Renal pelvis (tissue), 4 donors: Measurements from ENCODE around the gene CLEC18B. TPM values are rescaled to one million over a fixed set of nuclear protein-coding genes. Genes with fewer than 3 reads are reported as not detected.
"Not testable (repeated sequence)": the region's sequence is repeated elsewhere in the genome, so short reads cannot be mapped to it uniquely, and the experiment has no call there.

ENCODE experiments used
- DNase-seq: peaks from one replicate; pipeline ENCODE4 v3.0.0-alpha.2; 2013
- polyA plus RNA-seq, 3 donors: library from polyadenylated mRNA; unstranded; fragments of 120-200 nt; gene quantifications; one replicate each; pipeline ENCODE4 v1.2.1, GENCODE V29; 2013; ENCODE audit not compliant: insufficient read length in 3 of 3

CLEC18B gene
- polyA plus RNA-seq, 3 donors, result 154 to 228 (median 188) TPM

DNA sequence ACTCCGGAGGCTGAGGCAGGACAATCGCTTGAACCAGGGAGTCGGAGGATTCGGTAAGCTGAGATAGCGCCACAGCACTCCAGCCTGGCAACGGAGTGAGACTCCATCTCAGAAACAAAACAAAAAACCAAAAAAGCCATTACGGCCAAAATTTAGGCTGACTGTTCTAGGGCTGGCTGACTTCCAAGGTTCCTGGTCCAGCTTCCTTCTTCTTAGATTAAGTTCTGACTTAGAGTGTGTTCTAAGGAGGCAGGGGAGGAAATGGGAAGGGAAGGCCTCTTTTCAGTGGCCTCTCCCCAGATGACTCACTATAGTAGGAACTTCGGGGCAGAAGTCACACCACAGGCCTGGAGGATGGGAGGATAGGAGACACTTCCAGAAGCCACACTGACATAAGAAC lies 27.7 kb upstream of the CLEC18B start:
- no peak for DNase-seq

DNA sequence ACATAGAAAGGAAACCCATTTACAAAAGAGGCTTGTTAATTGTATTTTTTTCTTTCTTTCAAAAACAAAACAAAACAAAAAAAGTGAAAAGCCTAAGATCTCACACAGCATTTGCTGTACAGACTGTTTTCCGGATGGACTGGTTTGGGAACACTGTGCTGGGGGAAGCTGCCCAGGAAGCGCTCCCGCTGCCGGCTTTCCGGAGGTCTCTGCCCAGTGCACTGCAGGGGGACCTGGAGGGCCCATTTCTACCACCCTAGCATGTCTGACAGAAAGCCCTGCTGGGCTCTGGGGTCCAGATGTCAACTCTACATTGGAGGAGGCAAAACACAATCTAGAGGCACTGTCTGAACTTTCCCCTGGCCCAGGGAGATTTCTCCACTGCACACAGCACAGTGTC lies 26.3 kb upstream of the CLEC18B start:
- DNase-seq, result no peak

GRCh38 chr16:74446866-74447265 lies 25.6 kb upstream of the CLEC18B start:
- no peak for DNase-seq

- not testable (repeated sequence) for DNase-seq
Measured at GRCh38 chr16:74443624-74444346, 22.5 kb upstream of the CLEC18B start.

DNA sequence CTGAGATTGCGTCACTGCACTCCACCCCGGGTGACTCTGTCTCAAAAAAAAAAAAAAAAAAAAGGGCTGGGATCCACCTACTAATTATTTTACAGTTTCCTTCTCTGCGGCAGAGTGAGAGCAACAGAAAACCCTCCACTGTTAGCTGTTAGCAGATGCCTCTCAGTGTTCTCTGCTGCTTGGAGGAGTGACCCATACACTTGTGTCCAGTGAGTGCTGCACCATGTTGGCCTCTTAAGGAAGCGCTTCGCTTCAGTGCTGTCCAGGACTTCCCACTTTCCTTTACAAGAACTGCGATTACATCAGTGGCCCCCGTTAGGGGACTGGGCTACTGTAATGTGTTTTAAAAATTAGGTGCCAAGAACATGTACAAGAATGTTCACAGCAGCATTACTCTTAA lies 18.4 kb upstream of the CLEC18B start:
- DNase-seq, result no peak

GRCh38 chr16:74438492-74438979 lies 17.3 kb upstream of the CLEC18B start:
- no peak for DNase-seq

DNA sequence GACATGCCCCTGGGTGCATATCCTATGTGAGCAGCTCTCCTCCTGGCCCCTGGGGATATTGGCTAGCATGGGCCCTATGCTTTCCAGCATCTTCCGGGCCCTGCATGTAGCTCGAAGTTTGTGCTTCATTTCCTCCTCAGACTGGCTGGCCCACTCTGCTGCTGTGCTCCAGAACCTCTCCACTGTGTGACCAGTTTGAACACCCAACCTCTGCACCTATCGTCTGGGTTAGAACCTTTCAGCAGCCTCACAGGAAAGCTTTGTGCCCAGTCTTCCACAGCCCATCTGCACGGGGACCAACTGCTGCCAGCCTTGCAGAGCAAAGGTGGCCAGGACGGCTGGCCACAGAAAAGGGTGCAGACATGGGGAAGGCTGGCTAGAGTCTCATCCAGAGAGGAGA lies 10.2 kb upstream of the CLEC18B start:
- DNase-seq, result no peak

GRCh38 chr16:74430036-74430712 lies 8.9 kb upstream of the CLEC18B start:
- DNase-seq, result not testable (repeated sequence)

DNA sequence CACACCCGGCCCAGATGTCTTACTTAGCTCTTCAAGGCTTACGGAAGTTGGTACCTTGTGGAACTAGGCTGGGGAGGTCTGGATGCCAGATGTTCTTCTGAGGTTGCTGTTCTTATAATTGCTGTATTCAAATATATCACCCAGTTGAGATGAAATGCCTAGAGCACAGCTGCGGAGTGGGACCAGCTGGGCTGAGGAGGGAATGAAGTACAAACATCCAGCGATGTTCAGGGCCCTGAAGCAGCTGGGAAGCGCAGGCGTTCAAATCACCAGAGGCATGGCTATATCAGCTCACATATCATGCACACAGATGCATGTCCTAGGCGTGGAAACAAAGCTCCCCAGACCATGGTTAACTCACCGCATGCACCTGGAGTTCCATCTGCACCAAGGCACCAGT lies 7.2 kb upstream of the CLEC18B start:
- not testable (repeated sequence) for DNase-seq

- DNase-seq, result not testable (repeated sequence)
Measured at GRCh38 chr16:74425751-74426150, 4.5 kb upstream of the CLEC18B start.

- DNase-seq, result not testable (repeated sequence)
Measured at GRCh38 chr16:74423721-74424120, 2.4 kb upstream of the CLEC18B start.

DNA sequence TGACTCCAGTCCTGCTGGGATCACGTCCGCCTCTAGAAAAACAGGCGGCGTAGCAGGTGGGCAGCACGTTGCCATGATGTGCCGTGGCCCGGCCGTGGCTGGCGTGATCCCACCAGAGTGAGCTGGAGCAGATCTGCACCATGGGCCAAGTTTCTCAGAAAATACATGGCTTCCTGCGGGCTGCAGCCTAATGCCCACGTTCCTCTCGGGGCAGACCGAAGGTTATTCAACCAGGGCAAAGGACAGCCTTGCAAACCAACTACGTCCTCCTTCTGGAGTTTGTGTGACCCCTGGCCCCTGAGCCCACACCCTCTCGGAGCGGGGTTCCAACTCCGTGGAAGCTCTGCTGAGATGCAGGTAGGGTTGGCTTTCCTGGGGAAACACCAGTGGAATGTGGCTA lies 808 bp upstream of the CLEC18B start:
- not testable (repeated sequence) for DNase-seq

- not testable (repeated sequence) for DNase-seq
Measured at GRCh38 chr16:74421482-74421785, 156 bp upstream of the CLEC18B start.

GRCh38 chr16:74419811-74420210 lies 1.5 kb downstream of the CLEC18B start:
- DNase-seq, result not testable (repeated sequence)

DNA sequence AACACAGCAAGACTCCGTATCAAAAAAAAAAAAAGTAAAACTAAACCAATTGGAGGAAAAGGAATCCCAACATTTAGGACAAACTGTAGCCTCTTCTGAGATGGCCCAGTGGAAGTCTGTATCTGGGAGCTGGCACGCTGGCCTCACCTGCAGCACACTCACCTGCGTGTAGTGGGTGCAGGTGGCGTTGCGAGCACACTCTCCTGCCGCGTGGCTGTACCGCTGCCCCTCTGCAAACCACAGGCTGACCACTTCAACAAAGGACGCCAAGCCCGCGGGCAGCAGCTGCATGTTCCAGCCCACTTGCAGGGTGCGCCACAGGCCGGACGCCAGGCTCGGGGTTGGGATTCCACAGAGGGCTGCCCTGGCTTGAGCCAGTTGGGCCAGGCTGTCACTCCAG lies 3.4 kb downstream of the CLEC18B start:
- not testable (repeated sequence) for DNase-seq

DNA sequence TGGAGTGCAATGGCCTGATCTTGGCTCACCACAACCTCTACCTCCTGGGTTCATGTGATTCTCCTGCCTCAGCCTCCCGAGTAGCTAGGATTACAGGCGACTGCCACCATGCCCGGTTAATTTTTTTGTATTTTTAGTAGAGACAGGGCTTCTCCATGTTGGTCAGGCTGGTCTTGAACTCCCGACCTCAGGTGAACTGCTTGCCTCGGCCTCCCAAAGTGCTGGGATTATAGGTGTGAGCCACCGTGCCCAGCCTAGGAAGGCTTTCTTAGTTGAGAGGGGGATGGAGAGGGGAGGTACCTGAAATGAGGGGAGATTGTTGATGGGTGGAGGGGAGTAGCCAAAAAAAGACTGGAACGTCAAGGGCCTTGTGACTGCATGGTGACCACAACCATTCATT lies 7.4 kb downstream of the CLEC18B start:
- DNase-seq, result not testable (repeated sequence)

- not testable (repeated sequence) for DNase-seq
Measured at GRCh38 chr16:74413485-74413884, 7.8 kb downstream of the CLEC18B start.

DNA sequence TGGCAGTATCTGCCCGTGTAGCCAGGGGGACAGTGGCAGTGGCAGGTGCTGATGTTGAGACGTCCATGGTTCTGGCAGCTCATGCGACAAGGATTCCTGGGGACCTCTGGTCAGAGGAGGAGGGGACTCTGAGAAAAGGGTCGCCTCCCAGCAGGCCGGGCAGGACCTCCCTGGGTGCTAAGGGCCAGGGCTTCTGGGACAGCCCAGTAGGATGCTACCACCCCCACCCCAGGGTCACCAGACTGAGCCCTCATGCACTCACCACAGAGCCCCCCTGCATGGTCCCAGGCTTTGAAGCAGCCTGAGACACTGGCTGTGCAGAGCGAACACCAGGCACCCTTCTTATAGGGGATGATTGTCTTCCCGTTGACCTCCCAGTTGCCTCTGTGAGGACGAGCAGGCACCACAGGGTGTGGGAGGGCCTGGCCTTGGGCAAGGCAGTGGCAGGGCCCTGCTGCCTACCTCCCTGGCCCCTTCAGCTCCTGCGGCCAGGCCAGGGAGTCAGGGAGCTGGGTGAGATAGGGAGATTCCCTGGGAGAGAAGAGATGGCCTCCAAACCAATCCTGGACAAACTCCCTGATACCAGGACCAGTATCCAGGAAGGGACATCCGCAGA lies 8.4 kb downstream of the CLEC18B start:
- not testable (repeated sequence) for DNase-seq

DNA sequence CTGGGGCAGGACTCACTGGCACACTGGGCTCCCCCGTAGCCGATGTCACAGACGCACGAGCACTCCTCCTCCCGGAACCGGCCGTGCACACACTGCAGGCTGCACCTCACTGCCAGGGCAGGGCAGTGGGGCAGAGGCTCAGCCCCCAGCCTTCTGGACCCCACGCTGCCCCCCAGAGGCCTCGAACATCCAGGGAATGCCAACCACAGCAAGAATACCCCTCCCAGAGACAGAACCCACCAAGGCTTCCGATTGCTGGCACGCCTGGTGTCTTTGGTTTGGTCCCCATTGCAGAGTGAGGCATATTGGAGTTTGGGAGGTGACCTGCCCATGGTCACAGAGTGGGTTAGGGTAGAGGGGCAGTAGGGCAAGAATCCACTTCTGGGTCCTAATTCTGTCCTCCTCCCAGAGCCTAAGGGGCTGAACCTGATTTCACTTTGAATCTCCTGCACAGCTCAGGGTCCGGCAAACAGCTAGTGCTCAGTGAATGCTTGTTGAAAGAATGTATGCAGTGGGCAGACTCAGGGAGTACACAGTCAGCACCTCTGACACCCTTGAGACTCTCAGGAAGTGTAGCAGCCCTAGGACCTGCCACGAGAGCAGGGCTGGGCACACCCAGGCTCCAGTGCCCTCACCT lies 9.0 kb downstream of the CLEC18B start:
- not testable (repeated sequence) for DNase-seq

- not testable (repeated sequence) for DNase-seq
Measured at GRCh38 chr16:74410981-74411380, 10.3 kb downstream of the CLEC18B start.

DNA sequence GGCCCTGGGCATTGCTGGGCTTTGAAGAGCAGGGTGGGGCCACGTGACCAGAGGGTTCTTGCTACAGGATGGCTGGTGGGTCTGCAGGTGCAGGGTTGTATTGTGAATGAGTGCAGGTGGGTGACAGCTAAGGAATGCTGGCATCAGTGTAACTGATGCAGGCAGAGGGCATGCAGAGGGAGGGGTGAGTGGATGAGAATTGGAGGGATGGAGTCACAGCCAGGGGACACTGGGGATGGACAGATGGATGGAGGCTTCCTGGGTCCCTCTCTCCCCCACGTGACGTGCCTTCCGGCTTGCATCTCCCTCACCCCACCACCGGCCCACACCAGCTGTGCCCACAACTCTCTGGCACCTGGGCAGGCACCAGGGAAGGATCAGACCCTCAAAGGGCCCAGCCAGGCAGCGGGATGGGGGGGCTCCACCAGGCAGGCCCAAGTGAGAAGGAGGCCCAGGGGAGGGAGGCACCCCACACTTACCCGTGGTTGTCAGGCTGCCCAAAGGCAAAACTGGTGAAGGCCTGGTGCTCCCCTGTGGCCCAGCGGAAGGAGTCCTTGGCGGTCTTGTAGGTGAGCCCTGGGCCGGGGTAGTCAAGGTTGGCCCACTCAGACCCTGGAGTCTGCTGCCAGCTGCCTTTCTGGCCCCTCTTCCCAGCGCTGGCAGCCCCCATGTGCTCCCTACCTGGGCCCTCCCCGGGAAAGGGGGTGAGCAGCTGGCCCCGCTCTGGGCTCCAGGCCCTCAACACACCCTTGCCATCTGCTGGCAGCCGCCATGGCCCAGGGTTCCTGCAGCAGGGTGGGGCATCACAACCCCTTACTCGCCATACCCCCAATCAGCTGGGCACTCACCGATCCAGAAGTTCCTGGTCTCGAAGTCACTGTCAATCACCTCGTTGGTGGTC lies 11.0 kb downstream of the CLEC18B start:
- not testable (repeated sequence) for DNase-seq
